ENCODE data around the gene MMAB. TPM values are rescaled to one million over a fixed set of nuclear protein-coding genes. Genes with fewer than 3 reads are reported as not detected.

The MMAB gene
- total RNA-seq, 1 donor from 2014 or later = 48.1 TPM

DNA sequence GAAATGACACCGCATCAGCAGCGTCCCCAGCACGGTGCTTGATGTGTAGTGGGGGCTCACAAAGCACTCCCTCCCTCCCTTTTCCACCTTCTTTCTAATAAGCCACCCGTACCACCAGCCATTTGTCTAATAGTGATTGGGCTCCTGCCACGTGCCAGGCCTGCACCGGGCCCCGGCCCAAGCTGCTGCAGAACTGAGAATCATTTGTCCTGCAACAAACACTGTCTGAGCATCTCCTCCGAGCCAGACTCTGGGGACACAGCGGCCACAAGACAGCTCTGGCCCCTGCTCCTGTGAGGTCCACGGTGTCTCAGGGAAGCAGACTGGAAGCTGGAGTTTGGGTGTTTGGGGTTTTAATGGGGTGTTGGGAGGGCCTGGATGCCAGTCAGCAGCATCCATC lies 44.2 kb upstream of the MMAB start:
- H3K27me3 ChIP-seq (ENCODE audit: control insufficient read depth, insufficient read depth, low read length) = peaks cover 49% of the 10 kb centered on the region
- no peak for TF ChIP-seq CTCF (IDR thresholded peaks at IDR 0.05; ENCODE audit: insufficient read depth, low read length, poor library complexity, severe bottlenecking)

DNA sequence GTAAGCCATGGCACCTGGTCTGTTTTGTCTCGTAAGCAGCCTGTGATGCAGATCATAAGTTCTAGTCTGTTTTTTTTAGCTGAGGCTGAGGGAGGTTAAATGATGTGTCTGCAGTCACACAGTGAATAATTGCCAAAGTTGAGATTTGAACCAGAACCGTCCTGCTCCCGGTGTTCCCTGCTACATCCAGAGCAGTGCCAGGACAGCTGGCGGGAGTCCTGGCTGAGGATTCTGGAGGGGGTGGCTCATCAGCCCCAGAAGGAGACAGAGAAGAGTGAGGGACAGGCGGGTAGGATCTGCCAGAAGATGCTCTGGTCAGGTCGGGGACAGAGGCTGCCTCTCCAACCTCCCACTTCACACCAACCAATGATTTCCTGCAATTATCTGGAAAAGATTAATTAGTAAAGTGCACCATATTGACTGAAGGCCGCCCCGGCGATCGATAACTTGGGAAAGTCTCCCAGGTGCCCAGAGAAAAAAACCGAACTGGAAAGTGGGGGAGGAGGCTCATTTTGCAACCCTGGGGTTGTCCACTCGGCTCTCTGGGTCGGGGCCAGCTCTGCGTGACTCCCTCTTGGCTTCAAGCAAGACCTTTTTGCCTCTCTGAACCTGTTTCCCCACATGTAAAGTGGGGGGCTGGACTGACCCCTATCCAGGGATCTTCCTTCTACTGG lies 42.4 kb upstream of the MMAB start:
- Histone ChIP-seq H3K4me3 (ENCODE audit: low read depth, low read length) (no peak overlapping the region), H3K36me3 (ENCODE audit: control insufficient read depth, insufficient read depth, low read length) (no peaks in the 10 kb centered on the region), H3K27me3 (ENCODE audit: control insufficient read depth, insufficient read depth, low read length) (peaks cover 52% of the 10 kb centered on the region)
- no peak for DNase-seq (ENCODE audit: low read depth)
- TF ChIP-seq CTCF (IDR thresholded peaks at IDR 0.05; ENCODE audit: insufficient read depth, low read length, poor library complexity, severe bottlenecking) = no peak

More for the DNA sequence above, 44.2 kb upstream of the MMAB start:
- Histone ChIP-seq H3K36me3 (ENCODE audit: control insufficient read depth, insufficient read depth, low read length) (no peaks in the 10 kb centered on the region), H3K4me3 (ENCODE audit: low read depth, low read length) (no peak overlapping the region)
- no peak for DNase-seq (ENCODE audit: low read depth)

- DNase-seq (ENCODE audit: low read depth) = no peak
- H3K27me3 ChIP-seq (ENCODE audit: control insufficient read depth, insufficient read depth, low read length) = peaks cover 63% of the 10 kb centered on the region
- no peak overlapping the region for H3K4me3 ChIP-seq (ENCODE audit: low read depth, low read length)
- no peak for TF ChIP-seq CTCF (IDR thresholded peaks at IDR 0.05; ENCODE audit: insufficient read depth, low read length, poor library complexity, severe bottlenecking)
- H3K36me3 ChIP-seq (ENCODE audit: control insufficient read depth, insufficient read depth, low read length) = no peaks in the 10 kb centered on the region
Observed at GRCh38 chr12:109613649-109614455, 40.5 kb upstream of the MMAB start.

- DNase-seq (ENCODE audit: low read depth) = no peak
- no peaks in the 10 kb centered on the region for H3K36me3 ChIP-seq (ENCODE audit: control insufficient read depth, insufficient read depth, low read length)
- peak; percentile 16 for TF ChIP-seq CTCF (IDR thresholded peaks at IDR 0.05; ENCODE audit: insufficient read depth, low read length, poor library complexity, severe bottlenecking)
- H3K27me3 ChIP-seq (ENCODE audit: control insufficient read depth, insufficient read depth, low read length) = peaks cover 66% of the 10 kb centered on the region
- H3K4me3 ChIP-seq (ENCODE audit: low read depth, low read length) = no peak overlapping the region
Observed at GRCh38 chr12:109612975-109613502, 39.7 kb upstream of the MMAB start.

GRCh38 chr12:109612003-109612402 lies 38.7 kb upstream of the MMAB start:
- no peak for TF ChIP-seq CTCF (IDR thresholded peaks at IDR 0.05; ENCODE audit: insufficient read depth, low read length, poor library complexity, severe bottlenecking)
- Histone ChIP-seq H3K36me3 (ENCODE audit: control insufficient read depth, insufficient read depth, low read length) (no peaks in the 10 kb centered on the region), H3K27me3 (ENCODE audit: control insufficient read depth, insufficient read depth, low read length) (peaks cover 74% of the 10 kb centered on the region), H3K4me3 (ENCODE audit: low read depth, low read length) (no peak overlapping the region)
- DNase-seq (ENCODE audit: low read depth) = no peak

Measured in kidney epithelial cell (primary cell).